ENCODE data around the gene TLCD1. TPM values are rescaled to one million over a fixed set of nuclear protein-coding genes. Genes with fewer than 3 reads are reported as not detected.

Gene TLCD1
- total RNA-seq, 1 experiment from 2014 or later, result 50.7 TPM

GRCh38 chr17:28760601-28761562, 34.8 kb upstream of the TLCD1 start:
- Mint-ChIP-seq H3K27me3 (ENCODE audit: low read depth) (0 out of 2 replicates have a peak, but pooled peaks cover 1% of the 10 kb centered on the region), H3K4me1 (peaks cover 40 to 44% of the 10 kb centered on the region in 2 experiments), H3K4me3 (peak overlapping the region; percentile 33 to 70), H3K27ac (peak overlapping the region; percentile 41 to 97 (median 95)), H3K36me3 (ENCODE audit: insufficient read depth in 1 of 3, low read depth in 3 of 3) (peaks cover 40 to 58% (median 48%) of the 10 kb centered on the region in 3 experiments; a peak in 6 of 7 replicates), H3K9me3 (no peaks in the 10 kb centered on the region)
- Histone ChIP-seq H4K8ac (replicated peaks; ENCODE audit: insufficient read length, low read depth, low read length) (no peak overlapping the region), H3K23ac (ENCODE audit: insufficient read length, low read depth, low read length) (no peak overlapping the region), H3K79me2 (ENCODE audit: insufficient read depth, low read length) (no peaks in the 10 kb centered on the region), H3K9me3 (ENCODE audit: control insufficient read depth, low read depth, low read length) (no peaks in the 10 kb centered on the region), H3K27me3 (ENCODE audit: insufficient read depth, low read length) (no peaks in the 10 kb centered on the region), H3T11ph (ENCODE audit: low read length) (no peak overlapping the region), H4K91ac (ENCODE audit: insufficient read length, low read depth, low read length) (no peak overlapping the region), H2AFZ (ENCODE audit: low read length) (no peak overlapping the region), H3K18ac (ENCODE audit: insufficient read length, low read depth, low read length) (no peak overlapping the region), H4K5ac (ENCODE audit: insufficient read length, low read depth, low read length) (no peak overlapping the region), H3K27ac (ENCODE audit: insufficient read length, low read depth, low read length) (peak overlapping the region; percentile 89), H3K23me2 (ENCODE audit: insufficient read length, low read depth, low read length, poor library complexity, severe bottlenecking) (no peaks in the 10 kb centered on the region), H2BK5ac (ENCODE audit: insufficient read length, low read length) (no peak overlapping the region), H2BK20ac (ENCODE audit: low read depth, low read length, poor library complexity, severe bottlenecking) (no peak overlapping the region), H3K9ac (ENCODE audit: extremely low read depth, insufficient read length, low read length) (no peak overlapping the region), H3K4me1 (ENCODE audit: insufficient read depth, low read length) (peaks cover 12% of the 10 kb centered on the region; the same call in 1 of the 2 replicates), H2BK15ac (ENCODE audit: low read depth, low read length) (no peak overlapping the region), H3K79me1 (ENCODE audit: insufficient read depth, low read depth, low read length, poor library complexity, severe bottlenecking) (no peaks in the 10 kb centered on the region), H3K4me2 (ENCODE audit: insufficient read depth, insufficient read length, low read length) (peak overlapping the region; percentile 49), H2AK5ac (ENCODE audit: insufficient read length, low read length) (no peak overlapping the region), H3K14ac (ENCODE audit: insufficient read depth, low read length) (no peak overlapping the region), H3K56ac (ENCODE audit: insufficient read length, low read depth, low read length) (no peak overlapping the region), H3K4ac (ENCODE audit: low read depth, low read length) (no peak overlapping the region), H2BK120ac (ENCODE audit: low read depth, low read length, poor library complexity, severe bottlenecking) (no peak overlapping the region), H4K20me1 (ENCODE audit: control insufficient read depth, insufficient read depth, insufficient read length) (no peaks in the 10 kb centered on the region), H2BK12ac (ENCODE audit: insufficient read length, low read depth, low read length) (no peak overlapping the region)
- peak; percentile 94 for DNase-seq
- TF ChIP-seq CTCF (conservative IDR thresholded peaks at IDR 0.05), result no peak
- no CpG with 5 or more reads among the region's 9 CpGs for WGBS (ENCODE audit: extremely low coverage, insufficient read length, low lambda C conversion rate)

All from H9 (cell line).